K562 (cell line): ENCODE data around the gene POU4F2.

Experiments used
- FOS ChIP-seq: IDR thresholded peaks from 3 replicates; pipeline ENCODE4 v1.6.1; 2011; ENCODE audit not compliant: insufficient read length; ENCODE audit errors: extremely low read depth
- TF ChIP-seq, protein P1 (sequence below), 2 experiments: IDR thresholded peaks in 1 of 2; conservative IDR thresholded peaks in 1 of 2; 2 replicates each; pipeline ENCODE4 v1.6.1; 2016; ENCODE audit warnings: low read depth in 2 of 2, mild to moderate bottlenecking in 1 of 2, missing compliant biosample characterization in 1 of 2, missing genetic modification characterization in 1 of 2, moderate library complexity in 1 of 2

- TF ChIP-seq FOS, result no peak
- TF ChIP-seq, protein P1, sequence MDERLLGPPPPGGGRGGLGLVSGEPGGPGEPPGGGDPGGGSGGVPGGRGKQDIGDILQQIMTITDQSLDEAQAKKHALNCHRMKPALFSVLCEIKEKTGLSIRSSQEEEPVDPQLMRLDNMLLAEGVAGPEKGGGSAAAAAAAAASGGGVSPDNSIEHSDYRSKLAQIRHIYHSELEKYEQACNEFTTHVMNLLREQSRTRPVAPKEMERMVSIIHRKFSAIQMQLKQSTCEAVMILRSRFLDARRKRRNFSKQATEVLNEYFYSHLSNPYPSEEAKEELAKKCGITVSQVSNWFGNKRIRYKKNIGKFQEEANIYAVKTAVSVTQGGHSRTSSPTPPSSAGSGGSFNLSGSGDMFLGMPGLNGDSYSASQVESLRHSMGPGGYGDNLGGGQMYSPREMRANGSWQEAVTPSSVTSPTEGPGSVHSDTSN (CRISPR knock-in tag; IDR thresholded peaks at IDR 0.05; ENCODE audit: low read depth), result no peak
- TF ChIP-seq, protein P1 (tag; conservative IDR thresholded peaks at IDR 0.05; ENCODE audit: low read depth), result no peak
Observed at GRCh38 chr4:146640465-146641061, 1.9 kb downstream of the POU4F2 start.
